ENCODE results near the gene SFXN1. TPM values are rescaled to one million over a fixed set of nuclear protein-coding genes. Genes with fewer than 3 reads are reported as not detected.
A peak's percentile ranks its signal among the peaks of the same experiment; 100 is the strongest.

SFXN1 gene
- total RNA-seq, 1 experiment from 2014 or later, result 61.4 TPM

GRCh38 chr5:175460126-175460525, 18.2 kb upstream of the SFXN1 start:
- Histone ChIP-seq H3K9me2 (ENCODE audit: insufficient read depth) (no peaks in the 10 kb centered on the region), H3K27me3 (ENCODE audit: insufficient read depth, low read depth) (peaks cover 67% of the 10 kb centered on the region), H2AFZ (no peak overlapping the region), H3K79me2 (ENCODE audit: low read depth) (no peaks in the 10 kb centered on the region), H4K20me1 (ENCODE audit: insufficient read depth) (no peaks in the 10 kb centered on the region), H3K9me3 (ENCODE audit: insufficient read depth, low read depth) (no peaks in the 10 kb centered on the region), H3F3A (ENCODE audit: insufficient read depth, low read depth) (no peaks in the 10 kb centered on the region), H3K4me3 (no peak overlapping the region), H3K4me2 (no peak overlapping the region), H3K27ac (no peak overlapping the region), H3K36me3 (ENCODE audit: low read depth) (no peaks in the 10 kb centered on the region), H3K4me1 (replicated peaks; ENCODE audit: insufficient read depth) (no peaks in the 10 kb centered on the region)
- no peak for DNase-seq
- ChIA-PET POLR2A (ENCODE audit: unreplicated experiment) (no interaction called here), CTCF (no interaction called here)
- TF ChIP-seq CTCF (conservative IDR thresholded peaks at IDR 0.05), result peak; percentile 59; the same call in 1 of the 2 replicates
- no peak for TF ChIP-seq EZH2 (IDR thresholded peaks at IDR 0.05; ENCODE audit: low read depth)
- intact Hi-C loops (cut with micrococcal nuclease; ENCODE audit: unreplicated experiment), result no loop called here
- BruUV-seq (replicated peaks), result no TSS peak

- Histone ChIP-seq H3K79me2 (ENCODE audit: low read depth) (no peaks in the 10 kb centered on the region), H3K4me1 (replicated peaks; ENCODE audit: insufficient read depth) (no peaks in the 10 kb centered on the region), H3K4me3 (no peak overlapping the region), H3K9me2 (ENCODE audit: insufficient read depth) (no peaks in the 10 kb centered on the region), H4K20me1 (ENCODE audit: insufficient read depth) (no peaks in the 10 kb centered on the region), H2AFZ (no peak overlapping the region), H3F3A (ENCODE audit: insufficient read depth, low read depth) (no peaks in the 10 kb centered on the region), H3K27me3 (ENCODE audit: insufficient read depth, low read depth) (peaks cover 67% of the 10 kb centered on the region), H3K9me3 (ENCODE audit: insufficient read depth, low read depth) (no peaks in the 10 kb centered on the region), H3K27ac (no peak overlapping the region), H3K4me2 (no peak overlapping the region), H3K36me3 (ENCODE audit: low read depth) (no peaks in the 10 kb centered on the region)
- no peak for DNase-seq
- BruUV-seq (replicated peaks), result no TSS peak
- TF ChIP-seq CTCF (conservative IDR thresholded peaks at IDR 0.05) (no peak), EZH2 (IDR thresholded peaks at IDR 0.05; ENCODE audit: low read depth) (no peak)
- CTCF ChIA-PET, result no interaction called here
- intact Hi-C loops (cut with micrococcal nuclease; ENCODE audit: unreplicated experiment), result no loop called here
- POLR2A ChIA-PET (ENCODE audit: unreplicated experiment), result no interaction called here
These were observed 17.8 kb upstream of the SFXN1 start for GRCh38 chr5:175460552-175460951.

DNA sequence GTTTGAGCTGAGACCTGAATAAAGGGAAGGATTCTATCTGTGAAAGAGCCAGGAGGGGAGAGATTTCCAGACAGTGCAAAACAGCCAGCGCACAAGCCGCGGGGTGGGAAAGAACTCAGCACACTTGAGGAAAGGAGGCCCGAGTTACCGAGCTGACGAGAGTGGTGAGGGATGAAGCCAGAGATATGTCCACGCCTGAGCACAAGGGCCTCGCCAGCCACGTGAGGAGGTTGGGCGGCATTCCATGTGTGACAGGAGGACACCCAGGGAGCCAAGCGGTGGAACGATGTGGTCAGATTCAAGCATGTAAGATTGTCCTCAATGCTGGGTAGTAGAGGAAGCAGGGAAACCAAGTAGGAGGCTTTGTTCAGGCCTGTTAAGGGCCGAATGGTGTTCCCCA, 17.0 kb upstream of the SFXN1 start:
- H3K9me3 ChIP-seq (ENCODE audit: insufficient read depth, low read depth), result no peaks in the 10 kb centered on the region
- H3K27ac ChIP-seq, result no peak overlapping the region
- H3K36me3 ChIP-seq (ENCODE audit: low read depth), result no peaks in the 10 kb centered on the region
- intact Hi-C loops (cut with micrococcal nuclease; ENCODE audit: unreplicated experiment), result no loop called here
- ChIA-PET POLR2A (ENCODE audit: unreplicated experiment) (no interaction called here), CTCF (no interaction called here)
- H3K4me2 ChIP-seq, result no peak overlapping the region
- TF ChIP-seq EZH2 (IDR thresholded peaks at IDR 0.05; ENCODE audit: low read depth) (no peak), CTCF (conservative IDR thresholded peaks at IDR 0.05) (no peak)
- H3K27me3 ChIP-seq (ENCODE audit: insufficient read depth, low read depth), result peaks cover 66% of the 10 kb centered on the region
- H3F3A ChIP-seq (ENCODE audit: insufficient read depth, low read depth), result no peaks in the 10 kb centered on the region
- no peaks in the 10 kb centered on the region for H4K20me1 ChIP-seq (ENCODE audit: insufficient read depth)
- no peaks in the 10 kb centered on the region for H3K79me2 ChIP-seq (ENCODE audit: low read depth)
- no TSS peak for BruUV-seq (replicated peaks)
- no peak for DNase-seq
- H3K4me3 ChIP-seq, result no peak overlapping the region
- no peaks in the 10 kb centered on the region for H3K9me2 ChIP-seq (ENCODE audit: insufficient read depth)
- no peaks in the 10 kb centered on the region for H3K4me1 ChIP-seq (replicated peaks; ENCODE audit: insufficient read depth)
- no peak overlapping the region for H2AFZ ChIP-seq
